Parathyroid adenoma (tissue), 2 donors: ENCODE data around the gene SMPDL3A.

Experiments used
- H2AFZ ChIP-seq: fragments of 300-600 bp; sonication (generic); one replicate; pipeline ENCODE4 v1.7.0; 2017; ENCODE audit warnings: antibody characterized with exemption, mild to moderate bottlenecking
- H3K27ac ChIP-seq: fragments of 300-600 bp; sonication (generic); one replicate; pipeline ENCODE4 v1.7.0; 2017
- H3K27me3 ChIP-seq: fragments of 300-600 bp; sonication (generic); one replicate; pipeline ENCODE4 v1.7.0; 2017; ENCODE audit warnings: low read length; ENCODE audit not compliant: control insufficient read depth, insufficient read depth
- H3K36me3 ChIP-seq: fragments of 300-600 bp; sonication (generic); one replicate; pipeline ENCODE4 v1.7.0; 2017; ENCODE audit warnings: low read length; ENCODE audit not compliant: control insufficient read depth, insufficient read depth
- H3K4me1 ChIP-seq: fragments of 300-600 bp; sonication (generic); one replicate; pipeline ENCODE4 v1.7.0; 2017; ENCODE audit warnings: control low read depth
- H3K4me2 ChIP-seq: fragments of 300-600 bp; sonication (generic); one replicate; pipeline ENCODE4 v1.7.0; 2017; ENCODE audit warnings: low read length
- H3K4me3 ChIP-seq: fragments of 300-600 bp; sonication (generic); one replicate; pipeline ENCODE4 v1.7.0; 2017; ENCODE audit warnings: low read depth, low read length
- H3K79me2 ChIP-seq: fragments of 300-600 bp; sonication (generic); one replicate; pipeline ENCODE4 v1.7.0; 2017; ENCODE audit warnings: control low read depth
- H3K9ac ChIP-seq: fragments of 300-600 bp; sonication (generic); one replicate; pipeline ENCODE4 v1.7.0; 2017; ENCODE audit warnings: mild to moderate bottlenecking
- H3K9me3 ChIP-seq: fragments of 300-600 bp; sonication (generic); one replicate; pipeline ENCODE4 v1.7.0; 2017; ENCODE audit warnings: low read length; ENCODE audit not compliant: control insufficient read depth
- TF ChIP-seq, protein P1 (sequence below): fragments of 300-600 bp; sonication (generic); IDR thresholded peaks from one replicate; pipeline ENCODE4 v1.7.0; 2017; ENCODE audit warnings: antibody characterized with exemption, mild to moderate bottlenecking
- donor health status: primary hyperparathyroidism.

SMPDL3A gene

DNA sequence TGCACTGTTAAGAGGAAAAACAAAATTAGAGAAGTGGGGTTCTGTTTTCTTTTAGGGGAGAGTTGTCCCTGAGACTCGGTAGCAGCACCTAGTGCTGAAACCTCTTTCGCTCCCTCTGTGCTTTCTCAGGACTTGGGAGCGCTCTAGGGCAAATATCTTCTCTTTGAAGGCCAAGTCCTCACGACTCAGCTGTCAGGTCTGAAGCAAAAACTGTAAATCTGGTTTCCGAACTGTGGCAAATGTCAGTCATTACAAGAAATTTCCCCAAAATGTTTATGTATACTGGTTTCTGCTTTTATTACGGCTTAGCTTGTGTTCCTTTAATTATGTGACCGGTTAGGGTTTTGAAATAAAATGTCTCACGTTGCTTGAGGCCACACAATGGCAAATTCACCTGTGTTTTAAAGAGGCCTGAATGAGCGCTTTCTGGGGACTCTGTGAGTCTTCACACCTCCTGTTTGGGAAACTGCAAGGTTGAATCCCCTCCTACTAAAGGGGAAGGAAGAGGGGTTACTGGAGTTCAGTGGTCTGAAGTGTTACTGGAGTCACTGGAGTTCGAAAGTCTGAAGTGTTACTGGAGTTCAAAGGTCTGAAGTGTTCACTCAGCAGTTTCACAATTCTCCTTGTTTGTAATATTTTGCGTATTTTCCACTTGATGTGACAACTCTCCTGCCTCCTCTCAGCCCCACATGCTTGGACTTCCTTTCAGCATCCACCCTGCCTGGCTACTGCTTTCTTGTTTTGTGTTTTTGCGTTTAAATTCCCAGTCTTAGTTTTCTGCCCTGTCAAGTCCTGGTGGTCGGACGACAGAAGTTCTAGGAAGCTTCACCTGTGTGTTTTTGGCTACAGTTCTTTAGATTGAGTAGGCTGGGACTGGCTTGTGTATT lies 1.6 kb downstream of the SMPDL3A start:
- Histone ChIP-seq H3K27ac (peak overlapping the region; percentile 97), H3K9me3 (no peaks in the 10 kb centered on the region), H3K4me3 (peak overlapping the region; percentile 80), H3K36me3 (no peaks in the 10 kb centered on the region), H3K9ac (no peak overlapping the region), H2AFZ (peak overlapping the region; percentile 94), H3K4me2 (peak overlapping the region; percentile 71), H3K27me3 (no peaks in the 10 kb centered on the region), H3K4me1 (peaks cover 14% of the 10 kb centered on the region), H3K79me2 (no peaks in the 10 kb centered on the region)
- TF ChIP-seq, protein P1, sequence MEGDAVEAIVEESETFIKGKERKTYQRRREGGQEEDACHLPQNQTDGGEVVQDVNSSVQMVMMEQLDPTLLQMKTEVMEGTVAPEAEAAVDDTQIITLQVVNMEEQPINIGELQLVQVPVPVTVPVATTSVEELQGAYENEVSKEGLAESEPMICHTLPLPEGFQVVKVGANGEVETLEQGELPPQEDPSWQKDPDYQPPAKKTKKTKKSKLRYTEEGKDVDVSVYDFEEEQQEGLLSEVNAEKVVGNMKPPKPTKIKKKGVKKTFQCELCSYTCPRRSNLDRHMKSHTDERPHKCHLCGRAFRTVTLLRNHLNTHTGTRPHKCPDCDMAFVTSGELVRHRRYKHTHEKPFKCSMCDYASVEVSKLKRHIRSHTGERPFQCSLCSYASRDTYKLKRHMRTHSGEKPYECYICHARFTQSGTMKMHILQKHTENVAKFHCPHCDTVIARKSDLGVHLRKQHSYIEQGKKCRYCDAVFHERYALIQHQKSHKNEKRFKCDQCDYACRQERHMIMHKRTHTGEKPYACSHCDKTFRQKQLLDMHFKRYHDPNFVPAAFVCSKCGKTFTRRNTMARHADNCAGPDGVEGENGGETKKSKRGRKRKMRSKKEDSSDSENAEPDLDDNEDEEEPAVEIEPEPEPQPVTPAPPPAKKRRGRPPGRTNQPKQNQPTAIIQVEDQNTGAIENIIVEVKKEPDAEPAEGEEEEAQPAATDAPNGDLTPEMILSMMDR: no peak

DNA sequence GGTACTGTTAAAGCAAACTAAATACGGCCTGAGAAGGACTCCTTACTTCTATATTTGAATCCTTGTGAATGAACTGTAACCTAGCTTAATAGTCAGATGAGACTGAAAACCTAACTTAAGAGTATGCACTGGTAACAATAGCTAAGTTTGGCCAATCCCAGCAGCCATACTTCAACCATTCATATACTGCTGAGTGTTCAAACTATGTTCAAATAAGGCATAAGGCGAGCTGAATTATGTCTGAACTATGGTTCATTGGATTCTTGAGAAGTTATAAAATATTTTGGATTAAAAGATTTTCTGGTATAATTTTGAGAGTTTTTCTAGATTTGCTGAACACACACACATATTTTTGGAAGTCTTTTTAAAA lies 2.2 kb downstream of the SMPDL3A start:
- H3K9me3 ChIP-seq: no peaks in the 10 kb centered on the region
- no peaks in the 10 kb centered on the region for H3K27me3 ChIP-seq
- peak overlapping the region; percentile 94 for H2AFZ ChIP-seq
- TF ChIP-seq, protein P1: no peak
- no peak overlapping the region for H3K9ac ChIP-seq
- H3K79me2 ChIP-seq: no peaks in the 10 kb centered on the region
- H3K4me2 ChIP-seq: peak overlapping the region; percentile 71
- H3K27ac ChIP-seq: peak overlapping the region; percentile 97
- no peaks in the 10 kb centered on the region for H3K36me3 ChIP-seq
- no peak overlapping the region for H3K4me3 ChIP-seq
- peaks cover 14% of the 10 kb centered on the region for H3K4me1 ChIP-seq

DNA sequence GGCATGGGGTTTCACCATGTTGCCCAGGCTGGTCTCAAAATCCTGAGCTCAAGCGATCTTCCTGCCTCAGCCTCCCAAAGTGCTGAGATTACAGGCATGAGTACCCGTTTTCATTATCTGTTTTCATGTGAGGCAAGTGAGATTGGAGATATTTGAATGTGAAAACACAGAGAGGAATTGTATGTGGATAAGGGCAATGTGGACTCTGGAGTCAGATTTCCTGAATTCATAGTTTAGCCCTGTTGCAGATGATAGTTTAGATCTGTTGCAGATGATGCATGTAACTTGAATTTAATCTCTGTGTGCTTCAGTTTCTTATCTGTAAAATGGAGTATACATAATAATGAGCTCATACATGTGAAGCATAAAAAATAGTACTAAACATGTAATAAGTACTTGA lies 3.7 kb downstream of the SMPDL3A start:
- Histone ChIP-seq H3K9me3 (no peaks in the 10 kb centered on the region), H3K4me3 (no peak overlapping the region), H3K27ac (no peak overlapping the region), H3K27me3 (no peaks in the 10 kb centered on the region), H3K36me3 (no peaks in the 10 kb centered on the region), H2AFZ (no peak overlapping the region), H3K4me2 (no peak overlapping the region), H3K9ac (no peak overlapping the region), H3K4me1 (peaks cover 14% of the 10 kb centered on the region), H3K79me2 (no peaks in the 10 kb centered on the region)
- TF ChIP-seq, protein P1: no peak

DNA sequence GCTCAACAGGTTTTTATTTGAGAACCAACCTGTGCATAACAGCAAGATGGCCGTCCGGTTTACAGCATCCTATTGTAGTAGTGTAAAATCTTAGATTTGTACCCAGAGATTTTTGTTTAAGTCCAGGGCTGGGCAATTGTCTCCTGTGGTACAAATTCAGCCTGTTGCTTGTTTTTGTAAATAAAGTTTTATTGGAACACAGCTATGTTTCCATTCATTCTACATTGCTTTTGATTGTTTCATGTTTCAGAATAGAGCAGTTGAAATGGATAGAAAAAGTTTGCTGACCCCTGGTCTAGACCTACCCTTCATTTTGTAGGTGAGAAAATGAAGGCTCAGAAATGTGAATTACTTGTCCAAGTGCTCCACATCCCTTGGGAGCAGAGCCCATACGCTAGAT lies 8.5 kb downstream of the SMPDL3A start:
- Histone ChIP-seq H3K4me3 (no peak overlapping the region), H2AFZ (no peak overlapping the region), H3K9me3 (no peaks in the 10 kb centered on the region), H3K36me3 (no peaks in the 10 kb centered on the region), H3K27me3 (no peaks in the 10 kb centered on the region), H3K4me1 (peaks cover 6% of the 10 kb centered on the region), H3K4me2 (no peak overlapping the region), H3K27ac (no peak overlapping the region), H3K9ac (no peak overlapping the region), H3K79me2 (no peaks in the 10 kb centered on the region)
- TF ChIP-seq, protein P1: no peak
